Sigmoid colon (tissue), 7 donors: ENCODE data around the gene TINCR. TPM values are rescaled to one million over a fixed set of nuclear protein-coding genes. Genes with fewer than 3 reads are reported as not detected.

Experiments used
- DNase-seq: peaks from one replicate; pipeline ENCODE4 v3.0.0-alpha.2; 2019
- H3K27ac ChIP-seq, 4 donors: fragments of 200-600 bp; sonication (generic); one replicate each; pipeline ENCODE4 v1.5.1; 2016 to 2019; ENCODE audit warnings: mild to moderate bottlenecking in 1 of 4
- H3K27me3 ChIP-seq, 3 donors: fragments of 200-600 bp; sonication (generic); one replicate each; pipeline ENCODE4 v1.5.1; 2019; ENCODE audit warnings: mild to moderate bottlenecking in 1 of 3
- H3K36me3 ChIP-seq, 4 donors: fragments of 200-600 bp; sonication (generic); one replicate each; pipeline ENCODE4 v1.5.1; 2016 to 2019
- H3K4me1 ChIP-seq, 4 donors: fragments of 200-600 bp; sonication (generic); one replicate each; pipeline ENCODE4 v1.5.1; 2017 to 2019
- H3K4me3 ChIP-seq, 4 donors: fragments of 200-600 bp; sonication (generic); one replicate each; pipeline ENCODE4 v1.5.1; 2017 to 2019; ENCODE audit warnings: mild to moderate bottlenecking in 2 of 4, moderate library complexity in 1 of 4
- H3K9me3 ChIP-seq, 4 donors: fragments of 200-600 bp in 3 of 4; sonication (generic) in 3 of 4; one replicate each; pipeline versions ENCODE4 v1.5.1 to v1.6.1; 2013 to 2019
- CTCF ChIP-seq, 4 experiments: fragments of 450-650 bp in 3 of 4; fragments of 200-600 bp in 1 of 4; IDR thresholded peaks; one replicate each; pipeline ENCODE4 v1.5.1; 2016 to 2019; ENCODE audit warnings: antibody characterized with exemption in 4 of 4, mild to moderate bottlenecking in 3 of 4, moderate library complexity in 2 of 4
- EP300 ChIP-seq, 4 donors: sonication (generic); formaldehyde crosslinking; IDR thresholded peaks; one replicate each; pipeline ENCODE4 v1.6.1; 2017; ENCODE audit warnings: antibody characterized with exemption in 4 of 4
- POLR2A ChIP-seq, 2 donors: fragments of 450-650 bp; IDR thresholded peaks; one replicate each; pipeline ENCODE4 v1.6.1; 2016; ENCODE audit warnings: antibody characterized with exemption in 2 of 2, mild to moderate bottlenecking in 2 of 2, moderate library complexity in 2 of 2
- POLR2AphosphoS5 ChIP-seq, 4 donors: sonication (generic); formaldehyde crosslinking; IDR thresholded peaks; one replicate each; pipeline ENCODE4 v1.6.1; 2017; ENCODE audit warnings: antibody characterized with exemption in 4 of 4
- WGBS, 2 donors: extraction: QIAGEN DNeasy Blood & Tissue Kit; methylation state at CpG; one replicate each; pipeline ENCODE4 v1.1.7; 2013; 5-methylcytosine and 5-hydroxymethylcytosine counted together
- intact Hi-C: fragments of 100-400 bp; cut with DNase I; formaldehyde crosslinking; loops from one replicate; pipeline ENCODE4 v1.15.1; 2023
- polyA plus RNA-seq, 3 donors: library from polyadenylated mRNA; stranded (reverse); fragments of 200-250 nt; gene quantifications; one replicate each; pipeline ENCODE4 v1.2.3, GENCODE V29; 2013
- total RNA-seq, 4 donors: library from RNA; depleted of rRNA; stranded (reverse); fragments of >200 nt; gene quantifications; one replicate each; pipeline ENCODE4 v1.1.0, GENCODE V29; 2016
- donor health status: healthy with polysubstance abuse.
- donor health status: Bipolar disorder and iron deficiency.
- donor health status: healthy.

TINCR gene
- total and polyA plus RNA-seq, 7 donors, result 0.33 to 27.5 (median 1.7) TPM; not detected in 1

- TF ChIP-seq POLR2A (IDR thresholded peaks at IDR 0.05) (no peak), POLR2AphosphoS5 (IDR thresholded peaks at IDR 0.05) (no peak), EP300 (IDR thresholded peaks at IDR 0.05) (no peak), CTCF (IDR thresholded peaks at IDR 0.05) (no peak)
- H3K27me3 ChIP-seq, result no peaks in the 10 kb centered on the region
- intact Hi-C loops, result no loop called here
- H3K4me1 ChIP-seq, result peaks cover 0 to 19% (median 17%) of the 10 kb centered on the region in 4 donors
- no peaks in the 10 kb centered on the region for H3K9me3 ChIP-seq
- DNase-seq, result no peak
- H3K4me3 ChIP-seq, result no peak overlapping the region
- WGBS, 2 donors, result 93 to 96% methylated on average over 16 of the region's 16 CpGs
- no peak overlapping the region for H3K27ac ChIP-seq
- peaks cover 44 to 67% (median 51%) of the 10 kb centered on the region in 4 donors for H3K36me3 ChIP-seq
Observed at GRCh38 chr19:5587071-5587455, 19.3 kb upstream of the TINCR start.

GRCh38 chr19:5586300-5587070 is 18.7 kb upstream of the TINCR start:
- intact Hi-C loops, result no loop called here
- Histone ChIP-seq H3K4me1 (peaks cover 0 to 19% (median 17%) of the 10 kb centered on the region in 4 donors), H3K4me3 (no peak overlapping the region), H3K36me3 (peaks cover 40 to 67% (median 47%) of the 10 kb centered on the region in 4 donors), H3K27me3 (no peaks in the 10 kb centered on the region), H3K27ac (peak overlapping the region; percentile 56 to 76 (median 66)), H3K9me3 (no peaks in the 10 kb centered on the region)
- DNase-seq, result no peak
- TF ChIP-seq CTCF (IDR thresholded peaks at IDR 0.05), result no peak
- TF ChIP-seq POLR2A (IDR thresholded peaks at IDR 0.05), result no peak
- TF ChIP-seq POLR2AphosphoS5 (IDR thresholded peaks at IDR 0.05), result no peak
- no peak for TF ChIP-seq EP300 (IDR thresholded peaks at IDR 0.05)
- WGBS, 2 donors, result 80 to 91% methylated on average over 26 of the region's 26 CpGs

DNA sequence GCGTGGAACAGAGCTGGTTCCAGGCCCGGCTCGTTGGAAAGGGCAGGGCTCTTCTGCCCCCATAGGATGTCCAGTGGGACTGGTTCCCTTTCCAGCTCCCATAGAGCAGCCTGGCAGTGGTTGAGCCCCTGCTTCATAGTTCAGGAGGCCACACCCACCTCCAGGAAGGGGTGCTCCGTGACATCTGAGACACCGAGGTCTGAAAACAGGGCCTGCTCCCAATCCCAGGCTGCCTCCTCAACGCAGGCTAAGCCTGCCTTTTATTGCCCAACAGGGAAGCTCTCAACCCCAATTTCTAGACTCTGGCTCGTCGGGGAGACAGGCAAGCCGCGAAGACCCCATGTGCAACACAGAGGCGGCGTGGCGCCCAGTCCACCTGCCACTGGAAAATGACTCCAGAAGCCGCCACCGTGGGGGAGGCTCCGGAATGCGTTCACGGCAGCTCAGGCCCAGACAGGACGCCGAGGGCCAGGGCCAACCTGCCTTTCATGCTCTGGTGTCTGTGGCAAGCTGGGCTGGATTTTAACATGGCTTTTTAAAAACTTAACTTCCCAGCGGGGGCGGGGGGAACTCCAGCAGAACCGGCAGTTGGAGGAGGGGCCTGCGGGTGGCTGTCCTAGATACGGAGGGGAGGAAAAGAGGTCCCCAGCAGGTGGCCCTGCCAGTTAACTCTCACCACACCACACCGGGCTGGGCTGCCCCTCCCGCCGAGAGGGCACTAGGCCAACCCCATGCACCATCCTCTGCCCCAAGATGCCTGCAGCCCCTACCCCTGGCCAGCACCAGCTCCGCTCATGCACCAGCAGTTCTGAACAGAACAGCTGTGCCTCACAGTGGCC is 17.9 kb upstream of the TINCR start:
- TF ChIP-seq CTCF (IDR thresholded peaks at IDR 0.05), result no peak
- TF ChIP-seq POLR2AphosphoS5 (IDR thresholded peaks at IDR 0.05), result peak in 1 of 4 donors; percentile 7
- intact Hi-C loops, result no loop called here
- Histone ChIP-seq H3K27ac (peak overlapping the region; percentile 56 to 76 (median 66)), H3K4me1 (peaks cover 0 to 19% (median 17%) of the 10 kb centered on the region in 4 donors), H3K27me3 (no peaks in the 10 kb centered on the region), H3K4me3 (no peak overlapping the region), H3K9me3 (no peaks in the 10 kb centered on the region), H3K36me3 (peaks cover 34 to 61% (median 42%) of the 10 kb centered on the region in 4 donors)
- DNase-seq, result no peak
- WGBS, 2 donors, result 48 to 75% methylated on average over 29 of the region's 29 CpGs

- Histone ChIP-seq H3K27me3 (no peaks in the 10 kb centered on the region), H3K36me3 (peaks cover 0 to 16% (median 5%) of the 10 kb centered on the region in 4 donors), H3K9me3 (no peaks in the 10 kb centered on the region), H3K27ac (peak overlapping the region in 1 of 4 donors; percentile 29), H3K4me3 (no peak overlapping the region), H3K4me1 (peaks cover 0 to 17% (median 8%) of the 10 kb centered on the region in 4 donors)
- intact Hi-C loops, result no loop called here
- TF ChIP-seq POLR2AphosphoS5 (IDR thresholded peaks at IDR 0.05), result no peak
- no peak for TF ChIP-seq CTCF (IDR thresholded peaks at IDR 0.05)
- TF ChIP-seq POLR2A (IDR thresholded peaks at IDR 0.05), result no peak
- TF ChIP-seq EP300 (IDR thresholded peaks at IDR 0.05), result no peak
- 44 to 48% methylated on average over 12 of the region's 12 CpGs for WGBS, 2 donors
- no peak for DNase-seq
Observed at GRCh38 chr19:5580161-5580571, 12.4 kb upstream of the TINCR start.
